H1 (cell line): ENCODE measurements around the gene ZNF672. TPM values are rescaled to one million over a fixed set of nuclear protein-coding genes. Genes with fewer than 3 reads are reported as not detected.

Experiments used
- CTCF ChIA-PET: fragments of 300-600 bp; sonication (Branson Sonifier 250); formaldehyde crosslinking; loops from one replicate; lab custom pipeline; 2021; ENCODE audit not compliant: partially characterized antibody; lab: Charles Lee
- POLR2A ChIA-PET: fragments of 300-600 bp; sonication (Branson Sonifier 250); formaldehyde crosslinking; loops from one replicate; lab custom pipeline; 2021; ENCODE audit warnings: inconsistent platforms; ENCODE audit not compliant: partially characterized antibody; lab: Charles Lee
- DNase-seq, 2 experiments: peaks; one replicate each; pipeline versions ENCODE4 v3.0.0 to v3.0.0-alpha.2; 2010 to 2022; ENCODE audit warnings: low spot score in 2 of 2, low read depth in 1 of 2, mixed read lengths in 1 of 2
- FAIRE-seq: peaks from 2 replicates; lab custom pipeline; 2011; peaks lifted over from hg19 to GRCh38; lab: Jason Lieb, UNC
- H2AFZ ChIP-seq: 2 replicates; pipeline ENCODE4 v1.8.1; 2012; ENCODE audit warnings: low read length, inconsistent platforms
- H2AK5ac ChIP-seq: 2 replicates; pipeline ENCODE4 v1.6.1; 2013; ENCODE audit warnings: low read depth, low read length
- H2BK120ac ChIP-seq: replicated peaks from 2 replicates; pipeline ENCODE3; 2013; ENCODE audit warnings: low read depth, low read length, inconsistent platforms
- H2BK12ac ChIP-seq: 2 replicates; pipeline ENCODE4 v1.6.1; 2013; ENCODE audit warnings: low read depth, low read length
- H2BK15ac ChIP-seq: 2 replicates; pipeline ENCODE4 v1.6.1; 2013; ENCODE audit warnings: low read length
- H2BK20ac ChIP-seq: 2 replicates; pipeline ENCODE4 v1.6.1; 2013; ENCODE audit warnings: low read length
- H2BK5ac ChIP-seq: 2 replicates; pipeline ENCODE4 v1.6.1; 2013; ENCODE audit warnings: low read depth, low read length
- H3K14ac ChIP-seq: 2 replicates; pipeline ENCODE4 v1.6.1; 2013; ENCODE audit warnings: inconsistent platforms; ENCODE audit not compliant: insufficient read length
- H3K18ac ChIP-seq: 2 replicates; pipeline ENCODE4 v1.6.1; 2013; ENCODE audit warnings: low read length; ENCODE audit errors: extremely low read depth
- H3K23ac ChIP-seq: 2 replicates; pipeline ENCODE4 v1.6.1; 2013; ENCODE audit warnings: inconsistent platforms; ENCODE audit not compliant: insufficient read length
- H3K23me2 ChIP-seq: 2 replicates; pipeline ENCODE4 v1.6.1; 2013; ENCODE audit warnings: low read depth, low read length
- H3K27ac ChIP-seq: 2 replicates; pipeline ENCODE4 v1.6.1; 2011; ENCODE audit warnings: low read depth, low read length, inconsistent platforms
- H3K27me3 ChIP-seq, 4 experiments: replicated peaks in 1 of 4; 1 replicate in 1 of 4; 2 replicates in 3 of 4; pipeline versions ENCODE4 v1.6.1 to v1.8.1; 2011 to 2013; ENCODE audit warnings: low read length in 3 of 4, mild to moderate bottlenecking in 3 of 4, inconsistent platforms in 2 of 4, mixed read lengths in 2 of 4, moderate library complexity in 1 of 4; ENCODE audit not compliant: control insufficient read depth in 3 of 4, insufficient read depth in 3 of 4; ENCODE audit errors: extremely low read depth in 1 of 4
- H3K36me3 ChIP-seq, 4 experiments: 2 replicates each; pipeline versions ENCODE4 v1.6.1 to v1.8.1; 2011 to 2013; ENCODE audit warnings: mild to moderate bottlenecking in 4 of 4, low read length in 3 of 4, moderate library complexity in 2 of 4, control low read depth in 1 of 4, inconsistent platforms in 1 of 4; ENCODE audit not compliant: insufficient read depth in 4 of 4, control insufficient read depth in 2 of 4
- H3K4ac ChIP-seq: replicated peaks from 2 replicates; pipeline ENCODE3; 2013; ENCODE audit warnings: low read length, low read depth, mixed read lengths, inconsistent platforms; ENCODE audit not compliant: insufficient read length
- H3K4me1 ChIP-seq, 4 experiments: replicated peaks in 1 of 4; 1 replicate in 1 of 4; 2 replicates in 3 of 4; pipeline versions ENCODE4 v1.6.1 to v1.8.1; 2011 to 2013; ENCODE audit warnings: low read length in 3 of 4, inconsistent platforms in 2 of 4, mixed read lengths in 1 of 4; ENCODE audit not compliant: insufficient read depth in 4 of 4, control insufficient read depth in 3 of 4
- H3K4me2 ChIP-seq, 2 experiments: 2 replicates each; pipeline versions ENCODE4 v1.6.1 to v1.8.1; 2011 to 2013; ENCODE audit warnings: low read depth in 2 of 2, low read length in 2 of 2, control low read depth in 1 of 2, inconsistent platforms in 1 of 2, mild to moderate bottlenecking in 1 of 2; ENCODE audit not compliant: insufficient read depth in 1 of 2
- H3K4me3 ChIP-seq, 4 experiments: fragments of 200-600, 300-600 bp in 1 of 4; sonication (generic), shearing (Covaris generic), sonication (Bioruptor Twin) in 1 of 4; 2 replicates each; pipeline versions ENCODE4 v1.5.1 to v1.8.1; 2011 to 2016; ENCODE audit warnings: low read length in 4 of 4, low read depth in 3 of 4, control low read depth in 2 of 4, inconsistent platforms in 2 of 4, mild to moderate bottlenecking in 2 of 4, mixed read lengths in 1 of 4, moderate library complexity in 1 of 4; ENCODE audit not compliant: insufficient read depth in 2 of 4; ENCODE audit errors: extremely low read depth in 1 of 4
- H3K56ac ChIP-seq: replicated peaks from 2 replicates; pipeline ENCODE3; 2013; ENCODE audit warnings: low read depth, mild to moderate bottlenecking, mixed read lengths, low read length, inconsistent platforms; ENCODE audit not compliant: insufficient read length
- H3K79me1 ChIP-seq: 2 replicates; pipeline ENCODE4 v1.6.1; 2013; ENCODE audit warnings: low read depth, low read length, control low read depth
- H3K79me2 ChIP-seq, 2 experiments: 2 replicates each; pipeline versions ENCODE4 v1.6.1 to v1.8.1; 2012 to 2013; ENCODE audit warnings: low read length in 2 of 2, mild to moderate bottlenecking in 2 of 2, inconsistent platforms in 1 of 2; ENCODE audit not compliant: insufficient read depth in 2 of 2, control insufficient read depth in 1 of 2
- H3K9ac ChIP-seq, 4 experiments: replicated peaks in 1 of 4; 1 replicate in 1 of 4; 2 replicates in 3 of 4; pipeline versions ENCODE4 v1.6.1 to v1.8.1; 2011 to 2013; ENCODE audit warnings: low read depth in 3 of 4, low read length in 3 of 4, control low read depth in 2 of 4, mild to moderate bottlenecking in 2 of 4, moderate library complexity in 2 of 4, inconsistent platforms in 1 of 4; ENCODE audit errors: extremely low read depth in 1 of 4
- H3K9me3 ChIP-seq, 2 experiments: 2 replicates each; pipeline versions ENCODE4 v1.6.1 to v1.8.1; 2012 to 2013; ENCODE audit warnings: mild to moderate bottlenecking in 2 of 2, moderate library complexity in 2 of 2, control low read depth in 1 of 2, inconsistent platforms in 1 of 2, low read depth in 1 of 2, low read length in 1 of 2, mixed read lengths in 1 of 2; ENCODE audit not compliant: insufficient read depth in 2 of 2
- H4K20me1 ChIP-seq, 2 experiments: replicated peaks in 1 of 2; 2 replicates each; pipeline versions ENCODE3 to v1.8.1; 2011 to 2013; ENCODE audit warnings: inconsistent platforms in 2 of 2, low read length in 2 of 2, mild to moderate bottlenecking in 1 of 2; ENCODE audit not compliant: insufficient read depth in 2 of 2, control insufficient read depth in 1 of 2
- H4K5ac ChIP-seq: 2 replicates; pipeline ENCODE4 v1.6.1; 2013; ENCODE audit warnings: low read length, low read depth, mixed read lengths, inconsistent platforms; ENCODE audit not compliant: insufficient read length
- H4K8ac ChIP-seq: 2 replicates; pipeline ENCODE4 v1.8.0; 2013; ENCODE audit warnings: mild to moderate bottlenecking, moderate library complexity, low read length, inconsistent platforms; ENCODE audit not compliant: insufficient read depth; ENCODE audit errors: extremely low read depth
- H4K91ac ChIP-seq: replicated peaks from 2 replicates; pipeline ENCODE3; 2013; ENCODE audit warnings: low read length, mixed read lengths, inconsistent platforms; ENCODE audit not compliant: insufficient read length
- CTCF ChIP-seq, 3 experiments: IDR thresholded peaks; 1 replicate in 2 of 3; 2 replicates in 1 of 3; pipeline versions ENCODE4 v1.5.1 to v1.6.1; 2011; ENCODE audit warnings: low read length in 3 of 3, mild to moderate bottlenecking in 3 of 3, inconsistent platforms in 2 of 3, low read depth in 1 of 3, moderate library complexity in 1 of 3; ENCODE audit not compliant: insufficient read depth in 1 of 3; ENCODE audit errors: control extremely low read depth in 1 of 3
- RBBP5 ChIP-seq: IDR thresholded peaks from 2 replicates; pipeline ENCODE4 v1.7.1; 2012; ENCODE audit warnings: low read depth, mild to moderate bottlenecking, inconsistent platforms, low read length, moderate library complexity, borderline replicate concordance
- RFX5 ChIP-seq: IDR thresholded peaks from 2 replicates; pipeline ENCODE4 v1.6.1; 2011; ENCODE audit warnings: low read depth, low read length, improper control_type of control experiment, borderline replicate concordance
- RXRA ChIP-seq: IDR thresholded peaks from 2 replicates; pipeline ENCODE4 v1.6.1; 2011; ENCODE audit warnings: low read depth, mild to moderate bottlenecking, low read length, moderate library complexity; ENCODE audit not compliant: insufficient read depth
- SIN3A ChIP-seq, 2 experiments: IDR thresholded peaks in 1 of 2; conservative IDR thresholded peaks in 1 of 2; 2 replicates each; pipeline ENCODE4 v1.6.1; 2011 to 2012; ENCODE audit warnings: low read length in 2 of 2, improper control_type of control experiment in 1 of 2, low read depth in 1 of 2, mild to moderate bottlenecking in 1 of 2
- TAF7 ChIP-seq: optimal IDR thresholded peaks from 2 replicates; pipeline ENCODE3; 2011; ENCODE audit warnings: low read depth, mild to moderate bottlenecking, inconsistent platforms, low read length, moderate library complexity, borderline replicate concordance
- TBP ChIP-seq: IDR thresholded peaks from 2 replicates; pipeline ENCODE4 v1.6.1; 2011; ENCODE audit warnings: low read depth, low read length, improper control_type of control experiment
- TEAD4 ChIP-seq: IDR thresholded peaks from 2 replicates; pipeline ENCODE4 v1.6.1; 2012; ENCODE audit warnings: low read depth, low read length, inconsistent platforms, mixed read lengths
- WGBS, 2 experiments: shearing (Covaris generic) in 1 of 2; methylation state at CpG; one replicate each; pipeline versions ENCODE4 v1.1.6 to v1.1.7; 2013 to 2015; ENCODE audit warnings: low lambda C conversion rate in 2 of 2, mixed read lengths in 2 of 2, inconsistent platforms in 1 of 2, low coverage in 1 of 2, missing lambda C conversion rate in 1 of 2; ENCODE audit not compliant: insufficient replicate concordance in 2 of 2, insufficient coverage in 1 of 2, insufficient read length in 1 of 2; ENCODE audit errors: extremely low coverage in 1 of 2, missing lambda C conversion rate in 1 of 2; 5-methylcytosine and 5-hydroxymethylcytosine counted together
- polyA plus RNA-seq, 7 experiments: library from polyadenylated mRNA; depleted of rRNA in 3 of 7; stranded (reverse) in 5 of 7; unstranded in 2 of 7; fragments of >200 nt in 5 of 7; fragments of 200-250 nt in 2 of 7; gene quantifications; 1 replicate in 5 of 7; 2 replicates in 1 of 7; 4 replicates in 1 of 7; pipeline versions ENCODE4 v1.2.1 to v1.2.3, GENCODE V29; 2011 to 2013; ENCODE audit warnings: missing spikeins in 2 of 7, mixed read lengths in 2 of 7
- total RNA-seq: library from RNA; stranded (reverse); fragmentation: NEBNext Ultra II Directional; extraction: Animal tissue kit (Norgen Biotek cat#: 25700); gene quantifications from 2 replicates; pipeline ENCODE4 v1.2.1, GENCODE V29; 2021

The ZNF672 gene
- total and polyA plus RNA-seq, 2 of the 8 experiments (the other 6 are each of a cell fraction or from before 2014, with no cell fraction given), result 30.7 to 40.4 TPM

- H3K18ac ChIP-seq, result no peak overlapping the region
- peaks cover 9% of the 10 kb centered on the region; the same call in 1 of the 2 replicates for H3K23me2 ChIP-seq
- no peak overlapping the region for H2BK15ac ChIP-seq
- no peak overlapping the region for H3K14ac ChIP-seq
- H3K4me1 ChIP-seq, result peaks cover 0 to 5% (median 2%) of the 10 kb centered on the region in 4 experiments; a peak in 3 of 7 replicates
- H3K9me3 ChIP-seq, result no peaks in the 10 kb centered on the region
- H2BK12ac ChIP-seq, result no peak overlapping the region
- H3K36me3 ChIP-seq, result peaks cover 0 to 13% (median 6%) of the 10 kb centered on the region in 4 experiments; a peak in 5 of 8 replicates
- no peak overlapping the region for H3K4ac ChIP-seq
- POLR2A ChIA-PET, result interaction anchor here (0.7 to 2.2 kb wide), 5 partner anchors 9 to 66 kb away, joined by 3 to 16 read pairs (median 3); partner anchors contain the start of gene ZNF692
- DNase-seq (peak in 1 of 2 experiments; percentile 70), FAIRE-seq (no peak)
- H2AFZ ChIP-seq, result no peak overlapping the region
- peaks cover 0 to 20% of the 10 kb centered on the region in 2 experiments; a peak in 2 of 4 replicates for H3K79me2 ChIP-seq
- 66% methylated on average over 12 of the region's 12 CpGs; no CpG with 5 or more reads in 1 of the 2 experiments for WGBS, 2 experiments
- H4K91ac ChIP-seq, result no peak overlapping the region
- H3K56ac ChIP-seq, result no peak overlapping the region
- H3K27ac ChIP-seq, result no peak overlapping the region
- peaks cover 10% of the 10 kb centered on the region for H3K79me1 ChIP-seq
- CTCF ChIA-PET, result interaction anchor here (0.6 to 5.3 kb wide), 26 partner anchors 8 to 1451 kb away, joined by 3 to 58 read pairs (median 6); partner anchors contain the start of genes PGBD2, SH3BP5L and ZNF692
- H2AK5ac ChIP-seq, result no peak overlapping the region
- no peaks in the 10 kb centered on the region for H3K27me3 ChIP-seq
- no peak overlapping the region for H2BK120ac ChIP-seq
- no peak overlapping the region for H4K8ac ChIP-seq
- H4K5ac ChIP-seq, result no peak overlapping the region
- 0 out of 2 replicates have a peak overlapping the region, but pooled peaks have one; percentile 19 for H2BK5ac ChIP-seq
- H2BK20ac ChIP-seq, result no peak overlapping the region
- H3K23ac ChIP-seq, result no peak overlapping the region
- no peak overlapping the region for H3K4me2 ChIP-seq
- H3K9ac ChIP-seq, result no peak overlapping the region
- H4K20me1 ChIP-seq, result peaks cover 2 to 8% of the 10 kb centered on the region in 2 experiments
- H3K4me3 ChIP-seq, result no peak overlapping the region
- TF ChIP-seq TAF7 (no peak), SIN3A (conservative IDR thresholded peaks at IDR 0.05 in 1 of 2, IDR thresholded peaks at IDR 0.05 in 1 of 2; ENCODE audit: low read depth in 1 of 2, low read length in 2 of 2) (no peak), TBP (no peak), CTCF (IDR thresholded peaks at IDR 0.05; ENCODE audit: control extremely low read depth in 1 of 3, insufficient read depth in 1 of 3, low read depth in 1 of 3, low read length in 3 of 3) (peak; percentile 67 to 86 (median 81)), TEAD4 (no peak), RFX5 (peak; percentile 43; the same call in 1 of the 2 replicates), RXRA (no peak), RBBP5 (no peak)
These were observed 3.8 kb downstream of the ZNF672 start for GRCh38 chr1:248841702-248842395.
